Stimulated activated CD4-positive, alpha-beta T cell treated with anti-CD3 and anti-CD28 coated beads, Interleukin-1b, Interleukin-23, amount 100 ng/mL, for 1 hour (primary cell): ENCODE measurements around the gene CRYM.
"Not testable (repeated sequence)": the region's sequence is repeated elsewhere in the genome, so short reads cannot be mapped to it uniquely, and the experiment has no call there.

ENCODE experiments used
- DNase-seq, 2 donors: peaks; one replicate each; pipeline ENCODE4 v3.0.0-alpha.2; 2020; ENCODE audit warnings: low read depth in 2 of 2

CRYM gene

DNA sequence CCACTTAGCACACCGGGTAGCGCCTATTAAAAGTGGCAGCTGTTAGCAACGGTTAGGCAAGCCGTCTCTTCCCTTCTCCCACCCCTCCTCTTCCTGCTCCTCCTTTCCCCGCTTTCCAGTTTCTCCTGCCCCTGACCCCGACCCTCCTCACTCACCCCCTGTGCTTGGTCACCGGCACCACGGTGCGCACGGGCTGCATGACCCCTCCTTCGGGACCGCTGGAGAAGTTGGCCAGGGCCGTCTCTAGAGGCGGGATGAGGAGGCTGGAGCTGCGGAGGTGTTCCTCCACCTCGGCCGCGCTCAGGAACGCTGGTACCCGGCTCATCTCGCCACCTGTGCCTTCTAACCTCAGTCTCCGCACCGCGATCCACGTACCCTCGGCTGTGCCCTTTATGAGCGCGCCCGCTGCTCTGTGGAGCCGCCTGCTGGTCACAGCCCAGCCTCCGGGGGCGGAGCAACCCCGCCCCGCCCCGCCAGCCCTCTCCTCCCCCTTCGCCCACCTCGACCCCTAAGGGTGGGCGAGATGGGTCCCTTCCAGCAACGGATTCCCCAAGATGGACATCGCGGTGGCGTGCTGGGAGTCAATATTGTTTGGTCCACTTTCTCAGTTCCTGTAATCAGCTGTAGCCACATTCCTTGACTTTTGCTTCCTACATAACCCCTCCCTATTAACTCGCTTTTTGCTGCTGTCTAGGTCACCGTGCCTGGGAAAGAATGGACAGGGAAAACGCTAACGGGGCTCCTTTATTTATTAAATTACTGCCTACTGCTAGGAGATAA is at the start of gene CRYM:
CRYM (minus strand) TSS at position 364 of the 780 bp plus-strand sequence; CDS start at position 325, 39 bp downstream.
- DNase-seq = peak in 1 of 2 donors; percentile 31

DNA sequence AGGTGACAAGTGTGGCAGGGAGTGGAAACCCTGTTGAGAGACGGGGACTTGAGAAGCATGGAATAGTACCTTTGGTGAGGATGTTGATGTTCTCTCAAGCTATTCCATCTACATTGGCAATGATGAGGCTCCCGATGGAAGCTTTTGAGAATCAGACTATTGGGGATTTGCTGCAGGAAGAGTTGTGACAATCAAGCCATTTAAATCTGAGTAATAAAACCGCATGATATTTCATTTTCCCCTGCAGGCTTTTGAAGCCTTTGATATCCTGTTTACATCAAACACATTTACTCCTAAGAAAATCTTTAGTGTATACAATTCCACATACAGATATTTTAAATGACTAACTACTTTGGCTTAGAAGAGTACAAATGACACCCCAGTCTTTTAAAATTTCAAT is 49.0 kb upstream of the CRYM start:
- no peak for DNase-seq

DNA sequence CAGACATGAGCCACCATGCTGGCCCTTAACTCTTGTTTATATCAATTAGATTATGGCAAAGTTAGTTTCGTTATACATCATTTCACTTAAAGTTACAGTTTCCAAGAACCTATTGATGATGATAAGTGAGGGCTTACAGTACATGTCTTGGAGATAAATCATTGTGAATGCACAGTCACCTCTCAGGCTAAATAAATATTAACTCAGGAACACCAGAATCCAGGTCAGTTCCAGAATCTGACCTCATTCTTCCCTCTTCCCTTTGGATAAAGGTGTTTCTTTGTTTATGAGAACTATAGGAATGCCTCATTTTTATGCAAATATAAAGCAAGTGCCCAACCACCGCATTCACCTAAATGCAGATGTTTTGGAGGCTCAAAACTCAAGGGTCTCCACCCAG is 48.4 kb upstream of the CRYM start:
- no peak for DNase-seq

DNA sequence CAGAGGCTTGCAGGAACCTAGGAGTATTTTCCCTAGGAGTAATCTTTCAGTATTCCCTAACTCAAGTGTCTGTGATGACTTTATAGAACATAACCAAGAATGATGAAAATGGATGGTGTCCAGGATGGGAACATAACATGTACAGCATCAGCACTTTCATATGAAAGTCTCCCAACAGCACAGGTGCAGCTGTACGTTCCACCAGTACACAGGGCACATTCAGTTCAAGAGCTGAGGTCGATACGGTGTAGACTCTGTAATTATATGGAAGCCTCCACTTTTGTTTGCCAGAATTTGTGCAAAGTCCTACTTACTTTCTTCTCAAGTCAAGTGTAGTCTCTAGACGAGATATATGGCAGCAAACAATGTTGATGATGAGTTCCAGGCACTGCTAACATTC is 46.2 kb upstream of the CRYM start:
- DNase-seq = no peak

DNA sequence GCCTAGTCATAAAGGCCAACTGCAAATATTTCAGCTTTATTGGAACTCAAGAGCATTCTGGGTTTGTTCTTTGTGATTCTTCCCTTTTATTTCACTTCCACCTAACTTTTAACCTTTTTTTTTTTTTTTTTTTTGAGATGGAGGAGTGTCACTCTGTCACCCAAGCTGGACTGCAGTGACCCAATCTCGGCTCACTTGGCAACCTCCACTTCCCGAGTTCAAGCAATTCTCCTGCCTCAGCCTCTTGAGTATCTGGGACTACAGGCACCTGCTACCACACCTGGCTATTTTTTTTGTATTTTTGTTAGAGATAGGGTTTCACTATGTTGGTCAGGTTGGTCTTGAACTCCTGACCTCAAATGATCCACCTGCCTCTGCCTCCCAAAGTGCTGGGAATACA is 44.2 kb upstream of the CRYM start:
- not testable (repeated sequence) for DNase-seq

DNA sequence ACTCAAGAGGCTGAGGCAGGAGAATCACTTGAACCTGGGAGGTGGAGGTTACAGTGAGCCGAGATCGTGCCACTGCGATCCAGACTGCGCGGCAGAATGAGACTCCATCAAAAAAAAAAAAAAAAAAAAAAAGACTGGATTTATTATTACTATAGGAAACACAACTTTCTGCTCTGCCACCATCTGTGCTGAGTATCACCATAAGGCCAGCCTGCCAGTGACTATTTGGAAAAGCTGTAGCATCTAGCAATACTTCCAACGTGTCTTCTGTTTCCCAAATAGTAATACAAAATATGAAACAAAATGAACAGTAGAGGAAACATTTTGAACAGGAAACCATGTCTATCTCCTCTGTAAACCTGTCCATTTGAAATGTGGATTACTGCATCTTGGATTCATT is 43.6 kb upstream of the CRYM start:
- DNase-seq = no peak

DNA sequence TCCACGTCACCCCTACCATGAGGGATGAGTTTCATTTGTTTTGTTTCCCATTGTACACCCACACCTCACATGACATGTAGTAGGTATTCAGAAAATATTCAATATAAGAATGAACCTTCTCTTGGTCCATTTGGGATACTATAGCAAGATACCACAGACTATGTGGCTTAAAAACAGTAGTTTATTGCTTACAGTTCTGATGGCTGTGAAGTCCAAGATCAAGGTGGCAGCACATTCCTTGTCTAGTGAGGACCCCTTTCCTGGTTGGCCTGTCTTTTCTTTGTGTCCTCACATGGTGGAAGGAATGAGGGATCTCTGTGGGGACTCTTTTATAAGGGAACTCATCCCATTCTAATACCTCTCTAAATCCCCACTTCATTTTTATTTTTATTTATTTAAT is 36.2 kb upstream of the CRYM start:
- DNase-seq = no peak

DNA sequence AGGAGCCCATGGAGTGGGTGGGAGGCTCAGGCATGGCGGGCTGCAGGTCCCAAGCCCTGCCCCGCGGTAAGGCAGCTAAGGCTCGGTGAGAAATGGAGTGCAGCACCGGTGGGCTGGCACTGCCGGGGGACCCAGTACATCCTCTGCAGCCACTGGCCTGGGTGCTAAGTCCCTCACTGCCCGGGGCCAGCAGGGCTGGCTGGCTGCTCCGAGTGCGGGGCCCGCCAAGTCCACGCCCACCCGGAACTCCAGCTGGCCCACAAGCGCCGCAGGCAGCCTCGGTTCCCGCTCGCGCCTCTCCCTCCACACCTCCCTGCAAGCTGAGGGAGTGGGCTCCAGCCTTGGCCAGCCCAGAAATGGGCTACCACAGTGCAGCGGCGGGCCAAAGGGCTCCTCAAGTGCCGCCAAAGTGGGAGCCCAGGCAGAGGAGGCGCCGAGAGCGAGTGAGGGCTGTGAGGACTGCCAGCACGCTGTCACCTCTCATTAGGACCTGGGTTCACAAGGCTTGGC is 34.8 kb upstream of the CRYM start:
- not testable (repeated sequence) for DNase-seq

DNA sequence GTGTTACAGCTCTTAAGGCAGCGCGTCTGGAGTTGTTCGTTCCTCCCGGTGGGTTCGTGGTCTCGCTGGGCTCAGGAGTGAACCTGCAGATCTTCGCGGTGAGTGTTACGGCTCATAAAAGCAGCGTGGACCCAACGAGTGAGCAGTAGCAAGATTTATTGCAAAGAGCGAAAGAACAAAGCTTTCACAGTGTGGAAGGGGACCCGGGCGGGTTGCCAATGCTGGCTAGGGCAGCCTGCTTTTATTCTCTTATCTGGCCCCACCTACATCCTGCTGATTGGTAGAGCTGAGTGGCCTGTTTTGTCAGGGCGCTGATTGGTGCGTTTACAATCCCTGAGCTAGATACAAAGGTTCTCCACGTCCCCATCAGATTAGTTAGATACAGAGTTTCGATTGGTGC is 34.0 kb upstream of the CRYM start:
- DNase-seq = not testable (repeated sequence)

DNA sequence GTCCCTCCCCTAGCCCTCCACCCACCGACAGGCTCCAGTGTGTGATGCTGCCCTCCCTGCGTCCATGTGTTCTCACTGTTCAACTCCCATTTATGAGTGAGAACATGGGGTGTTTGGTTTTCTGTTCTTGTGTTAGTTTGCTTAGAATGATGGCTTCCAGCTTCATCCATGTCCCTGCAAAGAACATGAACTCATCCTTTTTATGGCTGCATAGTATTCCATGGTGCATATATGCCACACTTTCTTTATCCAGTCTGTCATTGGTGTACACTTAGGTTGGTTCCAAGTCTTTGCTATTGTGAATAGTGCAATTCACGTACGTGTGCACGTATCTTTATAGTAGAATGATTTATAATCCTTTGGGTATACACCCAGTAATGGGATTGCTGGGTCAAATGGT is 28.6 kb upstream of the CRYM start:
- not testable (repeated sequence) for DNase-seq

DNA sequence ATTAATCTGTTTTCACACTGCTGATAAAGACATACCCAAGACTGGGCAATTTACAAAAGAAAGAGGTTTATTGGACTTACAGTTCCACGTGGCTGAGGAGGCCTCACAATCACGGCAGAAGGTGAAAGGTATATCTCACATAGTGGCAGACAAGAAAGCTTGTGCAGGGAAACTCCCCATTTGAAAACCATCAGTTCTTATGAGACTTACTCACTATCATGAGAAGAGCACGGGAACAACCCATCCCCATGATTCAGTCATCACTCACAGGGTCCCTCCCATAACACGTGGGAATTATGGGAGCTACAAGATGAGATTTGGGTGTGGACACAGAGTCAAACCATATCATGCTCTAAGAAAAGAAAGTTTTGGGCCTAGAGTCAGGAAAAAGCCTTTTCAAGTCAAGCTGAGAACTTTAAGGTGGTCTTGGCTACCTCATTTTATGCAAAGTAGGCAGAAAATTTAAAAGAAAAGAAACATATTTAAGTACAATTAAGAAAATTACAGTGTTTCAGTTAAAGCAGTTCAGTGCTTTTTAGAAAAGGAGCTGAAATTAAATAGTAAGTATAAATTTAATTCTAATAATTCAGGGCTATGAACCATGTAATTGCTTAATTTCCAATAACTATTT is 24.9 kb upstream of the CRYM start:
- DNase-seq = no peak

DNA sequence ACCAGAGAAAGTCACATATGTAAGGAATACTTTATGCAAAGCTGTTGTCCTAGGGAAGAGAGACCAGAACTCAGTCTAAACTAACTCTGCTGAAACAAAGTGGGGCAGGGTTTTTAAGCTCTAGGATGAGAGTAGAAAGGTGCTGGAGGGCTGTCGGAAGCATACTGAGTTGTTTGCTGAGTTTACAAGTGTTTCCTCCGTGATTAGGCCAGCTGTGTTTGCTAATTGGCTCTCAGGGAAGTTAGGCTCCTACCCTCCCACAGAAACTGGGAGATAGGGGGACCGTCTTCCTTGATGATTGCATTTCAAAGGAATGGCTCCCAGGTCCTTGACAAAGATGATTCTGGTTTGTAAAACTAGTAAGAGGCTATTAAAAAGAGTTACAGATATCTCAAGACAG is 24.4 kb upstream of the CRYM start:
- DNase-seq = no peak

DNA sequence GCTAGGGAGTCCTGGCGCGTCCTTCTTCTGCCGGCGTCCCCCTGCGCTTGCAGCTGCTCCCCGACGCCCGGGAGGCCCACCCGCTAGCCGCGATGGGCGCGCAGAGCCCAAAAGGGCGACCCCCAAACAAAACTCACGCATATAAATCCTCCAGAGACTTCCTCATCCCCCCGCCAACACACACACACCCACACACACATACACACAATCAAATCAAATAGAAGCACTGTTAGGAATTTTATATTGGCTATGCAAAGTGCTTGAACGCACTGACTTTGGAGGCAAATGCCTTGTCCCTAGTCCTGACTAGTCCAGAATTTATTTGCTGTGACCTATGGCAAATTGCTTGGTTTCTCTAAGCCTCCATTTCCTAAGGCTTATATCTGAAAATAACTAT is 23.8 kb upstream of the CRYM start:
- no peak for DNase-seq

DNA sequence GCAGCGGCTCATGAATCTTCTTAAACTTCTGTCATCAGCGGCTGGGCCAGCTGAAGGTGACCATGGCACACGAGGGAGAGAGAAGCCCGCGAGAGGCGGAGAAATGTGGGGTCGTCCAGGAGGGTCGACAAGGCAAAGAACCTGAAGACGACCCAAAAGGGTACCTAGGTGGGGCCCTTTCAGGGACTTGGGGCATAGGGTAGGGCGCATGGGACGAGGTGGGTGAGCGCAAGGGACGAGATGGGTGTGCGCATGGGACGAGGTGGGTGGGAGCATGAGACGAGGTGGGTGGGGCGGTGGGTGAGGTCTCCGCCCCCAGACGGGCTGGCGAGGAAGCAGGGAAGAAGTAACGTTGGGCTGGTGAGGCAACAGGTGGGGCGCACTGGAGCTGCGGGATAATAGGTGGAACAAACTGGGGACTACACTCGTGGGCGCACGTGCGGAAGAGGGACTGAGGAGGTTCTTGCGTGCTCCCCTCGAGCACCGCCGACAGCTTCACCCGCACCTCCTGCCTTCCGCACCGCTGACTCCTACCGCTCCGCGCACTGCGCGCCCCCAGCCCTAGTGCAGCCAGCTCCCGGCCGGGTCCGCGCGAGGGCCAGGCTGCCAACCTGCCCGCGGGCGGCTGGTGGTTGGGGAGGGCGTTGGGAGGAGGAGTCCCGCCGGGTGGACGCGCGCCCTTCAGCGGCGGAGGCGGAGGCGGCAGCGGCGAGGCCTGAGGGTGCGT is 23.2 kb upstream of the CRYM start:
- no peak for DNase-seq

DNA sequence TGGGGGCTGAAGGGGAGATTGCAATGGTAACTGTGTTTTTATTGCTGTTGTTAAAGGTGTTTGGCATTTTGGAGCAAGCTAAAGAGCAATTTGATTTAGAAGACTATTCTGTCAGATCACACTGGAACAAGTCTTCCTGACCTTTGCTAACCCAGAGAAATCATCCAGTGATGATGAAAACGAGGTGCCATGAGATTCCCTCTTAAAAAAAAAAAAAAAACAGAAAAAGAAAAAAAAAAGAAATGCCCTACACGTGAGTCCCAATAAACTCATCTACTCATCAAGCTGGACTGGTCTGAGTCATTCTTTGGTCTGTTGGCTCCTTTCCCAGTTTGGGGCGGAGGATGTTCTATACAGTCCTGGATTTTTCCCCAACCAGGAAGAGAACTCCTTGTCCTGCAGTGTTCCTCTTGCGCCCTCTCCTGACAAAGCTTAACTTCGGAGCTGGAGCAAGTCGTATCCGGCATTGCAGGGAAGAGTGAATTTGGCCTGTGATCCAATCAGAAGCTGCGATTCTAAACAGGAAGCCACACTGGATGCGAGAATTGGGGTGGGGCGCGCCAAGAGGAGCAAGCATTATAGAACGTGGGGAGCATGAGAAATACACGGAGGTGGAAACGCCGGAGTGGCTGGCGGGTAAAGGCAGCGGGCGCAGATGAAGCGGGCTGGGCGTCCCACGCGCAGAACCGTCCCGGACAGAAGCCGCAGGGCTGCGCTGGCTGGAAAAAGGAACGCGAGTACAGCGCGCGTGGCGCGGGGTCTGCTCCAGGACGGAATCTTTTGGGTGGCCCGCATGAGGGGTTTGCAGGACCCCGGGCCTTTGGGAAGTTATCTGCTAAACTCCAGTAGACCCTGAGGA is 22.4 kb upstream of the CRYM start:
- peak in 1 of 2 donors; percentile 27 for DNase-seq

DNA sequence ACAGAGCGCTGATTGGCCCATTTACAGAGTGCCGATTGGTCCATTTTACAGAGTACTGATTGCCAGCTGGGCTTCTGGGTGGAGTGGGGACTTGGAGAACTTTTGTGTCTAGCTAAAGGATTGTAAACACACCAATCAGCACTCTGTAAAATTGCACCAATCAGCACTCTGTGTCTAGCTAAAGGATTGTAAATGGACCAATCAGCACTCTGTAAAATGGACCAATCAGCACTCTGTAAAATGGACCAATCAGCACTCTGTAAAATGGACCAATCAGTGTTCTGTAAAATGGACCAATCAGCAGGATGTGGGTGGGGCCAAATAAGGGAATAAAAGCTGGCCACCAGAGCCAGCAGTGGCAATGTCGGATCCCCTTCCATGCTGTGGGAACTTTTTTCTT is 11.7 kb upstream of the CRYM start:
- not testable (repeated sequence) for DNase-seq

DNA sequence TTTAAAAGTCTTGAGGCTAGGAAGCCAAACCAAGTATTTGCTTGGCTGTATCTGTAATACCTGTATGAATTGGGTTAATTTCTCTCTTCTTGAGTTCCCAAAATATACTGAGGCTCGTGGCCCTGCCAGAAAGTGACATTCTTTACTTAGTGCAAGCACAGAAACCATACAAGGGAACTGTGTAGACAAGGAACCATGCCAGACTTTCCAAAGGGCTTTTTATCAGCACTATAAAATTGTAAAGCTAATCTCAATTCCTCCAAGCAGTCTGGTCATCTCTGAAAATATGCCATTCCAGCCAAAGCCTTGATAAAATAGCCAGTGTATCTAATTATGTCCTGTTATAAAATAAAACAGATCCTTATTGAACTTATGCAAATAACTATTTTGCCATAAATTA is 7.2 kb upstream of the CRYM start:
- DNase-seq = no peak

DNA sequence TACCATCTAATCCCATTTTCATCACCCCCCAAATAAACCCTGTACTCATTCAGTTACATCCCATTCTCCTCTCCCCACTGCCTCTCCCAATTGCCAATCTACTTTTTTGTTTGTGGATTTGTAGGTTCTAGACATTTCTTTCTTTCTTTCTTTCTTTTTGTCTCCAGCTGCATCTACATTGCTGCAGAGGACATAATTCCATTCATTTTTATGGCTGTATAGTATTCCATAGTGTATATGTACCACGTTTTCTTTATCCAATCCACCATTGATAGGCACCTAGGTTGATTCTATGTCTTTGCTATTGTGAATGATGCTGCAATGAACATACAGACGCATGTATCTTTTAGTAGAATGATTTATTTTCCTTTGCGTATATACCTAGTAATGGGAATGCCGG is 6.3 kb upstream of the CRYM start:
- no peak for DNase-seq

DNA sequence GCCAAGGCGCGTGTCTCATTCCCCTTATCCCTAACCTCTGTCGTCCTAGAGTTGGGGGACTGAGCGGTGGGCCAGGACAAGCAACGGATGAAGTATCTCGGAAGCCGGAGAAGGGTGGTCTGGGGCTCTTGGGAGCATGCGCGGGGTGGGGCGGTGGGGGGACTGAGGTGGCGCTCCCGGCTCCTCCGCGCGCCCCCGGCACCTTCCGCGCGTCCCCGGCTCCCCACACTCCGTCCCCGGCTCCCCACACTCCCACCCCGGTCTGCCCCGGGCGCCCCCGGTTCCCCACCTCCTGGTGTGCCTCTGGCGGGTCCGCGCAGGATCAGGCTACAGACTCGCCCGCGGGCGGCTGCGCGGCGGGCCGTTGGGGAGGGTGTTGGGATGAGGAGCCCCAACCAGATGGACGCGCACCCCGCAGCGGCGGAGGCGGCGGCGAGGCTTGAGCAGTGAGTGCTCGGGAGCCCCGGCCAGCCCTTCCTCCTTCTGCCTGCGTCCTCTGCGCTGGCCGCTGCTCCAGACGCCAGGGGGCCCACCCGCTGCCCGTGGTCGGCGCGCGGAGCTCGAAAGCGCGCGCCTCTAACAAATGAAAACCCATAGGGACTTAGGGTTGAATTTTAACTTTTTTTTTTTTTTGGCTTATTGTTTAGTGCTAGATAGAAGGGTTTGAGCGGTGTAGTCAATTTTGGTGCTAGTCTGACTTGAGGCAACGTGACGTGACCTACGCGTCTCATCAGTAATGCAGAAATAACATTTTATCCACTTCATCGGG is 5.6 kb upstream of the CRYM start:
- no peak for DNase-seq

DNA sequence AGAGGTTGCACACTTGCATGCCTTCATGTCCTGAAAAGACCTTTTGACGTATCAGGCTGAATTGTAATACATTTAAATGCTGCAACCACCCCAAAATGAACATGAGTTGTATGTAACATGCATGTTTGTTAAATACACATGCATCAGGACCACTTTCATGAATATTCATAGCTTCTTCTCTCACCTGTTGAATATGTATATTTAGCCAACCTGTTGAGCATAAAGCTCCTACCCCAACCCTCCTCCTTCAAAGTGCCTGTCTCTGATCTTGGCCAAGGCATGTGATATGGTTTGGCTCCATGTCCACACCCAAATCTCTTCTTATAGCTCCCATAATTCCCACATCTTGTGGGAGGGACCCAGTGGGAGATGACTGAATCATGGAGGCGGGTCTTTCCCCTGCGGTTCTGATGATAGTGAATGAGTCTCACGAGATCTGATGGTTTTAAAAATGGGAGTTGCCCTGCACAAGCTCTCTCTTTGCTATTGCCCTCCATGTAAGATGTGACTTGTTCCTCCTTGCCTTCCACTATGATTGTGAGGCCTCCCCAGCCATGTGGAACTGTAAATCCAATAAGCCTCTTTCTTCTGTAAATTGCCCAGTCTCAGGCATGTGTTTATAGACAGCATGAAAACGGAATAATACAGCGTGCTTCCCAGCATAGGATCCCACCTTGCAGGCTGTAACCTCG is 3.8 kb upstream of the CRYM start:
- DNase-seq = no peak
